GM12865 (cell line): ENCODE measurements around the gene INTS11.

Source experiments
- DNase-seq: peaks from one replicate; pipeline ENCODE4 v3.0.0; 2010; ENCODE audit warnings: low read depth
- H3K4me3 ChIP-seq: 2 replicates; pipeline ENCODE4 v1.5.1; 2011; ENCODE audit warnings: mild to moderate bottlenecking, low read depth, low read length, control low read depth
- CTCF ChIP-seq: IDR thresholded peaks from 2 replicates; pipeline ENCODE4 v1.5.1; 2011; ENCODE audit warnings: low read length, control low read depth, low read depth, inconsistent platforms; ENCODE audit not compliant: insufficient read depth; ENCODE audit errors: missing control alignments

Gene INTS11

GRCh38 chr1:1332031-1332755, 7.7 kb upstream of the INTS11 start:
- H3K4me3 ChIP-seq: no peak overlapping the region
- DNase-seq: no peak
- no peak for TF ChIP-seq CTCF

GRCh38 chr1:1331068-1331965, 6.9 kb upstream of the INTS11 start, which contains the start of gene TAS1R3:
TAS1R3 (plus strand) TSS chr1:1331280; CDS start chr1:1331346, 66 bp downstream.
- H3K4me3 ChIP-seq: no peak within 1 kb of the TSS
- no peak for DNase-seq
- no peak for TF ChIP-seq CTCF

- no peak for TF ChIP-seq CTCF
- DNase-seq: no peak
- no peak overlapping the region for H3K4me3 ChIP-seq
Measured at GRCh38 chr1:1330366-1331067, 6.1 kb upstream of the INTS11 start.

- DNase-seq: no peak
- no peak overlapping the region for H3K4me3 ChIP-seq
- TF ChIP-seq CTCF: no peak
Measured at GRCh38 chr1:1329304-1330210, 5.1 kb upstream of the INTS11 start.

GRCh38 chr1:1328254-1328653, 3.8 kb upstream of the INTS11 start:
- no peak for DNase-seq
- TF ChIP-seq CTCF: no peak
- H3K4me3 ChIP-seq: no peak overlapping the region

GRCh38 chr1:1327291-1327690, 2.8 kb upstream of the INTS11 start:
- no peak for TF ChIP-seq CTCF
- no peak for DNase-seq
- no peak overlapping the region for H3K4me3 ChIP-seq
